ENCODE measurements around the gene NODAL.

NODAL gene

GRCh38 chr10:70433581-70434280 is 7.8 kb downstream of the NODAL start:
- in situ Hi-C loops (cut with HindIII; ENCODE audit: low sequenced_read_pairs): no loop called here

- in situ Hi-C loops (cut with HindIII; ENCODE audit: low sequenced_read_pairs): no loop called here
Observed at GRCh38 chr10:70432561-70433263, 8.8 kb downstream of the NODAL start.

- in situ Hi-C loops (cut with HindIII; ENCODE audit: low sequenced_read_pairs): no loop called here
Observed at GRCh38 chr10:70432101-70432500, 9.4 kb downstream of the NODAL start.

- in situ Hi-C loops (cut with HindIII; ENCODE audit: low sequenced_read_pairs): no loop called here
Observed at GRCh38 chr10:70430493-70431445, 10.7 kb downstream of the NODAL start.

GRCh38 chr10:70426823-70427222 is 14.7 kb downstream of the NODAL start:
- in situ Hi-C loops (cut with HindIII; ENCODE audit: low sequenced_read_pairs): no loop called here

GRCh38 chr10:70425096-70425495 is 16.4 kb downstream of the NODAL start:
- in situ Hi-C loops (cut with HindIII; ENCODE audit: low sequenced_read_pairs): no loop called here

- in situ Hi-C loops (cut with HindIII; ENCODE audit: low sequenced_read_pairs): no loop called here
Observed at GRCh38 chr10:70424320-70424719, 17.2 kb downstream of the NODAL start.

DNA sequence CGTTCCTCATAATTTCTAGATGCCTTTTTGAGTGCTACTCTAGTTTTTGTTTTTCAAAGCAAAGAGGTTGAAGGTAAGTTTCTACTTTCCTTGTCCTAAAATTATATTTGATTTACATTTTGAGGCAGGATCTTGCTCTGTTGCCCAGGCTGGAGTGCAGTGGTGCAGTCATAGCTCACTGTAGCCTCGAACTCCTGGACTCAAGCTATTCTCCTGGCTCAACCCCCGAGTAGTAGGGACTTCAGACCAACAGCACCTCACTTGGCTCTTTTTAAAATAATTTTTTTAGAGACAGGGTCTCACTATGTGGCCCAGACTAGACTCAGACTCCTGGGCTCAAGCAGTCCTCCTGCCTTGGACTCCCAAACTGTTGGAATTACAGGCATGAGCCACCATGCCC is 22.8 kb downstream of the NODAL start:
- in situ Hi-C loops (cut with HindIII; ENCODE audit: low sequenced_read_pairs): no loop called here

- in situ Hi-C loops (cut with HindIII; ENCODE audit: low sequenced_read_pairs): no loop called here
Observed at GRCh38 chr10:70418229-70418628, 23.3 kb downstream of the NODAL start.

GRCh38 chr10:70417568-70417967 is 23.9 kb downstream of the NODAL start:
- in situ Hi-C loops (cut with HindIII; ENCODE audit: low sequenced_read_pairs): no loop called here

DNA sequence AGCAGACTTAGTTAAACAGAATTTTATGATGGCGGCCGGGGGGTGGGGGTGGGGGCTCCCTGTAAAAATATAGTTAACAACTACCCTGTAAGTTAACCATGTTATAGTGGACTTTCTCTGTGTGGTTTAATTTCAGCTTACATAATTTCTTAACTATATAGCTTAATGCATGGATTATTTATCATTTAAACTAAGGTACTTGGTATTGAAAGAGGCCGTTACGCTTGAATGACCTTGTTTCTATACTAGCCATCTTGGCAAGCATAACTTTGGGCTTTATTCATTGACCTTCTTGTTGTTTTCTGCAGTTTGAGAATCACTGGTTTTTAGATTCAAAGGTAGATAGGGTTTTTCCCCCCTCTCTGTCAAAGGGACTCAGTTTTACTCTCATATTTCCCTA is 29.1 kb downstream of the NODAL start:
- in situ Hi-C loops (cut with HindIII; ENCODE audit: low sequenced_read_pairs): no loop called here

DNA sequence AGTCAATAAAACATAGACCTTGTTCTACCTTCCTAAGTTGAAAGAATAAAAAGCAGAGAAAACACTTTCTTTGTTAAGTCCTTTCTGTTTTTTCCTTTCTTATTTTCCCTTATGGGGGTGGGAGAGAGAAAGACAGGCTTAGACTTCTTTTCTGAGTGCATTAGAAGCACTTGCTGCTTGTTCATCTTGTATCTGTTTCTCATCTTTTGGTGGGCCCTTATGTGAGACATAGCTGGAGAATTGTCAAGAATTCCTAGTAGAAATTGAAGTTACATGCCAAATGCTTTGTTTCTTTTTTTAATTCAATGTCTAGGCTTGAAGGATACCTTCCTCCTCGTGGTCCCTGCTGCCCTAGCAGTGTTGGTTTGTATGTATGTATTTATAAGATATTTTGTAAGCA is 30.9 kb downstream of the NODAL start:
- in situ Hi-C loops (cut with HindIII; ENCODE audit: low sequenced_read_pairs): no loop called here

DNA sequence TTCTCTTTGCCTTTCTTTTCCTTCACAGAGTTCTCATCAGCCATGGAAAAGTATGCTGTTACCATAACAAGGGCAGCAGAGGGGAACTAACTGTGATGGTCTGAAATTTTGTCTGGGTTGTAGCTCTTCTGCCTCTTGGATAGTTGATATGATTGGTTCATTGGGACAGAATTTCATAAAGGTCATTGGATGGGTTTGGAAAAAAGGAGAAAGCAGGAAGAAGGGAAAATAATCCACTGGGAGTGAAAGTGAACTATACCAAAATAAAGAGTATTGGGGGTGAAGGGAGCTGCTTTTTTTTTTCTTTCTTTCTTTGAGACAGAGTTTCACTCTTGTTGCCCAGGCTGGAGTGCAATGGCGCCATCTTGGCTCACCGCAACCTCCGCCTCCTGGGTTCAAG is 31.7 kb downstream of the NODAL start:
- in situ Hi-C loops (cut with HindIII; ENCODE audit: low sequenced_read_pairs): no loop called here

DNA sequence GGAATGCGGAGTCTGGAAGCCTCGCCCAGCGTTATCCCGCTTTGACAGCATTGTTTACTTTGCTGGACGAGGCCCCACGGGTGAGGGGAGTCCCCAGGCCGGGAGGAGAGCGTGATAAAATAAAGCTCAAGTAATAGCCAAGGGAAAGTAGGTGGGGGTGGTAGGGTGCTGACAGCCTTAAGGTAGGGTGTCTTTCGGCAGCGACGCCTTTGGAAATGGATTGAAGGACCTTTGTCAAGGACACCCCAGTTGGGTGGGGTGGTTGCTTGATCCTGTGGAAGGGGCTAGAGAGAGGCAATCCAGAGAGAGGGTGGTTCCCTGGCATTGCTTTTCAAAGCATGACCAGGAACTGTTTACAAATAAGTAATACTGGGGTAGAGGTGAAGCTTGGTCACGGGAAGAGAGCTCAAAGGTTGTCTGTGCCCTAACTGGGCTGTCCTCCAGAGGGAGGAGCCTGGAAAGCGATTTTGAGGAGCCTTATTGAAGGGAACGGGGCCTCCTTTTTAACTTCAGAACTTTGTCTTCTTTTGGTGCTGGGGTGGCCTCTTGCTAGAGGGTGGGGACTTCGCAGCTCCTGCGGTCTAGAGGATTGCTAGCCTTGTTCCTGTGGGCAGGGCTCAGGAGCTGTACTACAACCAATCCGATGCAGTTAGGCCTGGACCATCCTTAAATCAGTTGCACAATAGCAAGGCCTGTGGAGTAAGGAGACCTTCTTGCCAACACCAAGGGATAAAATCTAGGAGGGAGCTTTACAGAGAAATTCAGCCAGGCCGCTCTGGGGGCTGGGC is 36.2 kb downstream of the NODAL start:
- in situ Hi-C loops (cut with HindIII; ENCODE audit: low sequenced_read_pairs): no loop called here

GRCh38 chr10:70404787-70405036 is 36.8 kb downstream of the NODAL start:
- in situ Hi-C loops (cut with HindIII; ENCODE audit: low sequenced_read_pairs): no loop called here

DNA sequence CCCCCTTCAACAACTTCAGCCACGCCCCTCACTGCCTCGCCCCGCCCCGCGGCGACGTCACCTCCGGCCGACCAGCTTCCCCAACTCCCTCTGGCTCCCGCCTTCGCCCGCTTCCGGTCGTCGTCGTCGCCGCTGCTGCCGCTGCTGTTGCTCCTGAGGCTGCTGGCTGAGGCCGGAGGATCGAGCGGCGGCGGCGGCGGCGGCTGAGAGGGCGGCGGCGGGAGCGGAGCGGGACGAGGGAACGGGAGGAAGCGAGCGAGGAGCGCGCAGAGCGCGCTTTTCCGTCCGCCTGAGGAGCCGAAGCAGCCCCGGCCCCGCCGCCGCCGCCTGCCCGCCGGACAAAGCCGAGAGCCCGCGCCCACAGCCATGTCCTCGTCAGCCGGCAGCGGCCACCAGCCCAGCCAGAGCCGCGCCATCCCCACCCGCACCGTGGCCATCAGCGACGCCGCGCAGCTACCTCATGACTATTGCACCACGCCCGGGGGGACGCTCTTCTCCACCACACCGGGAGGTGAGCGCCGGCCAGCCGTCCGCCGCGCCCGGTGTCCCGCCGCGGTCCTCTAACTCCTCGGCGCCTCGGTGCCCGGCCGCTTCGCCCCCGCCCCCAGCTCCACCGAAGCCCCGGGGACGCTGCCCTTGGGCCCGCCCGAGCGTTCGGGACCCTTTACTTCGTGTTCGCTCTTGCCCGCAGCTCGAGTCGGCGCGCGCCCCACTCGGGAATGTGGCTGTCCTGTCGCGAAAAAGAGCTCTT is 37.3 kb downstream of the NODAL start, which contains the start of gene EIF4EBP2:
Gene EIF4EBP2 (plus strand): TSS at position 110 of the 751 bp plus-strand sequence. CDS start 257 bp downstream, at position 367.
- in situ Hi-C loops (cut with HindIII; ENCODE audit: low sequenced_read_pairs): no loop called here

GRCh38 chr10:70403483-70404035 is 37.9 kb downstream of the NODAL start:
- in situ Hi-C loops (cut with HindIII; ENCODE audit: low sequenced_read_pairs): no loop called here

- in situ Hi-C loops (cut with HindIII; ENCODE audit: low sequenced_read_pairs): no loop called here
Observed at GRCh38 chr10:70399177-70399576, 42.3 kb downstream of the NODAL start.

DNA sequence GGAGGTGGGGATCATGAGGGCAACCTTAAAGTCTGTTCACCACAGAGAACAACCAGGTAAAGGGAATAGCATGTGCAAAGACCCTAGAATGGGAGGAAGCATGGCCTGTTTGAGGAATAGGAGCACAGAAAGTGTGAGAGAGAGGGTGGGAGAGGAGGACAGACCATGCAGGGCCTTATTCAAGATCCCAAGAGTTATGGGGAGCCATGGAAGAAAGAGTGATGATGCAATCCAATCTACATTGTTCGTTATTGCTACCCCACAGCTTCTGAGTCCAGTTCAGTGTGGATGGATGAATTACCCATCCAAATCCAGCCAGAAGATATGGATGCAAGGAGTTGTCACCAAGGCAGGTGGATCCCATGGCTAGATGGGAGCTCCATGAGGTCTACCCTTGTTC is 45.3 kb downstream of the NODAL start:
- in situ Hi-C loops (cut with HindIII; ENCODE audit: low sequenced_read_pairs): no loop called here

DNA sequence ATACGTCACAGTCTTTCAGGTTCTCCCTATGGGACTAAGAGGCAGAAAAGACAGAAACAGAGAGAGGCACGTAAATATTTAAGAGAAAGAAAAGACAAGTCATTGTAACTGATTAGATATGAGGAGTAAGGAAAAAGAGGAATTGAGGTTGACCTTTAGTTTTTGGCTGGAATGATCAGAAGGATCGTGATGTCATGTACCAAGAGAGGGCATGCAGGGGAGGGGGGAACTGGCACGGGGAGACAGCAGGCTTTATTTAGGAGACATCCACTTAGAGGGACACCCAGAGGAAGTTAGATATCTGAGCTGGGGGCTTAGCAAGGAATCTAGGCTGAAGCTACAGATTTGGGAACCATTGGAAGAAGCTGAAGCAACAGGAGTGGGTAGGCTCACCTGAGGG is 49.8 kb downstream of the NODAL start:
- in situ Hi-C loops (cut with HindIII; ENCODE audit: low sequenced_read_pairs): no loop called here

All from DLD1 (cell line).